Retina (tissue), 1 donor: ENCODE measurements around the gene CLEC2D.
"Not testable (repeated sequence)": the region's sequence is repeated elsewhere in the genome, so short reads cannot be mapped to it uniquely, and the experiment has no call there.

Source experiments
- DNase-seq: peaks from one replicate; pipeline ENCODE4 v3.0.0-alpha.2; 2016

The CLEC2D gene

DNA sequence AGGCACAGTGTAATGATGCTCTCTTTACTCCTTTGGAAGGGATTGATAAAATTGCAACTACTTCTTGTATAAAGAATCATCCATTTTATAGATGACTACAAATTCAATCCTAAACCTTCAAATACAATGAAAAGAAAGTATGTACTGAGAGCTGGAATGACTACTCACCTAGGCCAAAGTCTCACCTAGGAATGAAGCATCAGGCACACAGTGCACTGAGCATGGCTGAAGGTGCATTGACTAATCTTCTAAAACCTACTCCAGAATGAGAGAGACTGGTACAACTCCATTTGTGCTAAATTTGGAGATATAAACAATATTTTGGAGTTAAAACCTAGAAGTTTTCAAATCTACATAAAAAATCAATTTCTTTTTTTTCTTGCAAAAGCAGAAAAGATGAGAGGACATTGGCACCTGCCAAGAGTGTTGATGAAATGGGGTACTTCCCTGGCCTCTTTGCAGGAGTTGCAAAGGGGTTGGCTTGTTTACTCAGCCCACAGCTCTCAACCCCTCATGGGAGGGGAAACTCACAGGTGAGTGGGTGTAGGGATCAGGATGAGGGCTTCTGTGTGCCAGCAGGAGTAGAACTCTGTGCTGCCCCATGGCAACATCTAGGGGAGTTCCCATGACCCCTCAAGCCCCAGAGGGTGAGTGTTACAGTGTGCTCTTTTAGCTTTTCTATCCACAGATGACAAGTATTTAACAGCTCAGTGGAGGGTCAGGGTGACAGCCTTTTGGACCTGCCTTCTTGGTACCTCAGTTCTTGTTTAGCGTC is 32.1 kb downstream of the CLEC2D start:
- no peak for DNase-seq

DNA sequence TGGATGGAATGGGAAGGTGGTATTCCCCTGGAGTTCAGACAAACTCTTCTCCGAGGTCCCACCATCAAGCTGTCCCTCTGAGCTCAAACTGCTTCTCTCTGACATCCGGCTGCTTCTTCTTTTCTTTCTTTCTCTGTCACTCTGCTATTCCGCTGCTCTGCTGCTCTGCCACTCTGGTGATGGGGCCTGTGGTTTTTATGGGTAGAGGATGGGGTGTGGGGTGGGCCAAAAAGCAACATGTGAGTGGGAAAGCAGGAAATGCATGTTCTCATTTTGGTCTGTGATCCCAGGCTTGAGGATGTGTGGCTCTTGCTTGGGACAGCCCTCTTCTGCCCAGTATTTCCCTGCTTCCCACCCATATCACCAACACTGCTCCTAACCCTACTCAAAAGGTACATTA is 32.7 kb downstream of the CLEC2D start:
- no peak for DNase-seq

DNA sequence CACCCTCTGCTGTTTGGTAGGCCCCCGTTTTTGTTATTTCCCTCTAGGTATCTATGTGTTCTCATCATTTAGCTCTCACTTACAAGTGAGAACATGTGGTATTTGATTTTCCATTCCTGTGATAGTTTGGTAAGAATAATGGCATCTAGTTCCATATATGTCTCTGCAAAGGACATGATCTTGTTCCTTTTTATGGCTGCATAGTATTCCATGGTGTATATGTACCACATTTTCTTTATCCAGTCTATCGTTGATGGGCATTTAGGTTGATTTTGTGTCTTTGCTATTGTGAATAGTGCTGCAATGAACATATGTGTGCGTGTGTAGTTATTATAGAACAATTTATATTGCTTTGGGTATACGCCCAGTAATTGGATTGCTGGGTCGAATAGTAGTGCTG is 35.0 kb downstream of the CLEC2D start:
- DNase-seq: not testable (repeated sequence)

DNA sequence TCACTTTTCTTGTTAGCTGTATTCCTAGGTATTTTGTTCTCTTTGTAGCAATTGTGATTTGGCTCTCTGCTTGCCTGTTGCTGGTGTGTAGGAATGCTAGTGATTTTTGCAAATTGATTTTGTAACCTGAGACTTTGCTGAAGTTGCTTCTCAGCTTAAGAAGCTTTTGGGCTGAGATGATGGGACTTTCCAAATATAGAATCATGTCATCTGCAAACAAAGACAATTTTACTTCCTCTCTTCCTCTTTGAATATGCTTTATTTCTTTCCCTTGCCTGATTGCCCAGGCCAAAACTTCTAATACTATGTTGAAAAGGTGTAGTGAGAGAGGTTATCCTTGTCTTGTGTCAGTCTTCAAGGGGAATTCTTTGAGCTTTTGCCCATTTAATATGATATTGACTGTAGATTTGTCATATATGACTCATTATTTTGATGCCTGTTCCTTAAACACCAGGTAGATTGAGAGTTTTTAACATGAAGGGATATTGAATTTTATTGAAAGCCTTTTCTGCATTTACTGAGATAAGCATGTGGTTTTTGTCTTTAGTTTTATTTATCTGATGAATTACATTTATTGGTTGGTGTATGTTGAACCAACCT is 36.7 kb downstream of the CLEC2D start:
- no peak for DNase-seq

DNA sequence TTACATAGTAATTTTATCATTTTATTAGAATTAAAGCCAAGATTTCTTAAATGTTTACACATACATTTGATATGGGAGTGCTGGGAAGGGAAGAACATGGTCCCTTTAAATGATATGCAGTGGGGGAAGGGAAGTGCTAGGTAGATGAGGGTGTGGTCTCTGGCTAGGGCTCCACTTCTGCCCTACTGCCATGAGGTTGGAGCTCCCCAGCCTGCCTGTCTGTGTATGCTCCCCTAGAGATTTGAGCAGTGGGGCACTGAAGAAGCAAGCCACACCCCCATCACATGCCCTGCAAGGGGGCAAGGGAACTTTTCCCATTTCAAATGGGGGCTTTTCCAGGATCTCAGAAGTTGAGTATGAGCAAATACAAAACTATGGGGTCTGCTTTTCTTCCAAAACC is 37.8 kb downstream of the CLEC2D start:
- no peak for DNase-seq

DNA sequence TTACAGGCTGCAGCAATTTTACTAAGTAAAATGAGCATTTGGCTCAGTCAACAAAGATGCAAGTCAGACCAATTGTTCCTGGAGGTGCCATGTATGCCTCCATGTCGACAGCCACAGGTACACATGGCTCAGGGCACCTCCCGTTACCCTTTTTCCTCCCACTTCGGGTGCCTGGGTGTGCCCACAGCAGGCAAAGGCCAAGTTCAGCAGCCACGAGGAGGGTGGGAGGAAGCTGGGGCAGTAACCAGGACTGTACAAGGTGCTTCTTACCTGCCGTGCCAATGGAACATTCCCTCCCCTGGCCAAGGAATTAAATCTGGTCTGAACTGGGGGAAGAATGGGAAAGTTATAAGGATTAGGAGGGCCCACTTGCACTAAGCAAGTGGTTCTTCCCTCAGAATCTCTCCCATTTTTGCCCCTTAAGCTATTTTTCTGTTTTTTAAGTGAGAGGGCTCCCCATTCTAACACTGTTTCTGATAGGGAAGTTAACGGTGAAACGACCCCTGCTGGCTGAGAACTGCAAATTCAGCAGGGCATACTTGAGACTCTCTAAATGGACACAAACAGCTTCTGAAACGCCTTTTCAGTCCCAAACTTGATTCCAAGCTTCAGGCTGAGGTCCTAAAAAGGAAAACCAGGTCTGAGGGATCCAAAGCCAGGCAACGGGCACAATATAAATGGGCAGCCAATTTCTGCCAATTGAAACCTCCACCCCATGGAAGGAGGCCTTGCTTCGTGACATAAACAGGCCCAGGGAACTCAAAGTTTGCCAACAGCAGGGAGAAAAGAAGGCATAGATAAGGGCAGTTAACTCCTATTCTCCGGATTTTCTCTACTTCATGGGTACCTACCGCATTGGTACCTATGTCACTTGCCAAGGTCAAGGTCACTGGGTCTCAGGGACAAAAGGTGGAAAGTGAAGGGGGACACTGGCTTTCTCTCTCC is 38.6 kb downstream of the CLEC2D start:
- DNase-seq: peak; percentile 45

DNA sequence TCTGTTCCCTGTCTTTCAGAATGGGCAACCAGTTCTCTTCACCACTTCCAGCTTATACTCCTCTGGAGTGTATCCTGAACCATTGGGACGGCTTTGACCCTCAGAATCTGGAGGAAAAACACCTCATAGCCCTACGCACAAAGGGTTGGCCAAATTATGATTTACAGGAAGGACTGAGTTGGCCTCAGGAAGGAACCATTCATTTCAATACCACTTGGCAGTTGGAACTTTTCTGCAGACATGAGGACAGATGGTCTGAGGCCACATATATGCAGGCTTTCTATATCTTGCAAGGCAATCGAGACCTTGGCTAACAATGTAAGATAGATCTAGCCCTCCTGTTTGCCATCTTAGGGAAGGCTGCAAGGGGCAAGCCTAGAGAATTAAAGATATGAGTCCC is 39.3 kb downstream of the CLEC2D start:
- no peak for DNase-seq

DNA sequence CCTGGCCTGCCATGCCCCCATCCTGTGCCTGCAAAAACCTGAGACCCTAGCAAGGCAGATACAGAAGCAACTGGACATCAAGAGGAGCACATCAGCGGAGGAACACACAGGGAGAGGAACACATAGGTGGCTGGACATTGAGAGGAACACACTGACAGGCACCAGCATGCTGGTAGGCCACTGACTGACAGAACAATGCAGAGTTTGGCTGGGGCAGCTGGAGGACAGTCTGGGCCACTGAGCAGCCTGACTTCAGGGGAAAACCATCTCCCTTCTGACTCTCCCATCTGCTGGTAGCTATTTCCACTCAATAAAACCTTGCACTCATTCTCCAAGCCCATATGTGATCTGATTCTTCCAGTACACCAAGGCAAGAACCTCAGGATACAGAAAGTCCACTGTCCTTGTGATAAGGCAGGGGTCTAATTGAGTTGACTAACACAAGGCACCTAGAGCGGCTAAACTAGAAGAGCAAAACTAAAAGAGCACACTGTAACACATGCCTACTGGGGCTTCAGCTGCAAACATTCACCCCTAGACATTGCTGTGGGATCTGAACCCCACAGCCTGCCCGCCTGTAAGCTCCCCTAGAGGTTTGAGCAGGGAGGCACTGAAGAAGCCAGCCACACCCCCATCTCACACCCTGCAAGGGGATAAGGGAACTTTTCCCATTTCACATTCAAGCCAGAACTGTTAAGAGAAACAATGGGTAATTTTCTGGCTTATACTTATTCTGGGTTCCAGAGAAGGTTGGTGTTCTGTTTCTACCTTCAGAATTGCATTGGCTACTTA is 41.3 kb downstream of the CLEC2D start:
- no peak for DNase-seq

DNA sequence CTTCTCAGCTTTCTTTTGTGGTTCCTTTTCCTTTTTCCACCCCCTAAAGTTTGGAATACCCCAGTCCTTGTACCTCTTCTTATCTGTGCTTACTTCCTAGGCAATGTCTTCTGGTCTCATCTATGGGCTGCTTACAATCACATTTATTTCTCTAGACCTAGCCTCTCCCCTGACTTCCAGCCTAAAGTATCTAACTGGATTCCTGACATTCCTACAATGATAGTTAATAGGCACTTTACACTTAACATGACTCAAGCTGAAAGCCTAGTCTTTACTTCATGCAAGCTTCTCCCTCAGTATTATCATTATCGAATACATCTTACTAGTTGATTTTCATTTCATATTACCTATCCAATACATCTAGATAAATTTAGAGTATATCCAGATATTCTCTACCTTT is 42.2 kb downstream of the CLEC2D start:
- no peak for DNase-seq

DNA sequence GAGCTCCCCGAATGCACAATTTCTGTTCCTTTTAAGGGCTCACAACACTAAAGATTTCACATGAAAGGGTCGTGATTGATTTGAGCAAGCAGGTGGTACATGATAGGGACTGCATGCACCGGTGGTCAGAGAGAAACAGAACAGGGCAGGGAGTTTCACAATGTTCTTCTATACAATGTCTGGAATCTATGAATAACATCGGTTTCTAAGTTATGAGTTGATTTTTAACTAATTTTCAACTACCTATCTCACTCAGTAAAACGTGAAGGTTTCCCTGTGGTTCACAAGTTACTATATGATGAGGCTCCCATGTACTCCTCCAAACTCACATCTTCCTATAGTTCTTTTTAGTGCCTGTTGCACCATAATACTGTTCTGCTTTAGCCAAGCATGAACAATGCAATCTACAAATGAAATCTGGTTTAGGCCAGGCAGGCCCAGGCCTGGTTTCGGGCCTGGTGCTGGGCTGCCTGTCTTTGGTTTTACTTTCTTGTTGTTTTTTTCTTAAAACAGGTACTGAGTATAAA is 43.6 kb downstream of the CLEC2D start:
- not testable (repeated sequence) for DNase-seq

DNA sequence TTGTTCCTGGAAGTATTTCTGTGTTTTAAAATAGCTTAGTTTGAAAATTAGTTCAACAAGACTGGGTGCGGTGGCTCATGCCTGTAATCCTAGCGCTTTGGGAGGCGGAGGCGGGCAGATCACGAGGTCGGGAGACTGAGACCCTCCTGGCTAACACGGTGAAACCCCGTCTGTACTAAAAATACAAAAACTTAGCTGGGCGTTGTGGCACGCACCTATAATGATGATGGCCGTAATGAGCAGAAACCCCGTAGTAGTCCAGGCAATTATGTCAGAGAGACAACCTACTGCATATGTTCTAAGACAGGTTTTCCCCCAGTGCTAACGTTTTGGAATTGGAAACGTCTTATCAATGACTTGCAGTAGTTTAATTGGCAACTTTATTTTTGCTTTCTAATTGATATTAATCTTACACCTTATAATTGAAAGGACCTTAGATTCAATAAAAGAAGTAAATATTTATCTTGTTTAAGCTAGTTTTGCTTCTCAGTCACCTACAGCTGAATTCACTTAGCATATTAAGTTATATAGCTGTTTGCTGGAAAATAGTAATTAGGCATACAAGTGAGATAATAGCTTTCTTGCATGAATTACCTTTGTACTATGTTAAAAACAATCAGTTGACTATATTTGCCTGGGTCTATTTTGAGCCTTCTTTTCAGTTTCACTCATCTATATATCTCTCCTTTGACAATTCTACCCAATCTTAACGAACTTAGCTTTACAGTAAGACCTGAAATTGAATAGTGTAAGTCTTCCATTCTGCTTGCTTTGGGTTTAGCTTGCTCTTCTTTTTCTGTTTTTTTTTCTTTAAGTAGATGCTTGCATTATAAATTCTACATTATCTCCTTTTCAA is 47.8 kb downstream of the CLEC2D start:
- no peak for DNase-seq

DNA sequence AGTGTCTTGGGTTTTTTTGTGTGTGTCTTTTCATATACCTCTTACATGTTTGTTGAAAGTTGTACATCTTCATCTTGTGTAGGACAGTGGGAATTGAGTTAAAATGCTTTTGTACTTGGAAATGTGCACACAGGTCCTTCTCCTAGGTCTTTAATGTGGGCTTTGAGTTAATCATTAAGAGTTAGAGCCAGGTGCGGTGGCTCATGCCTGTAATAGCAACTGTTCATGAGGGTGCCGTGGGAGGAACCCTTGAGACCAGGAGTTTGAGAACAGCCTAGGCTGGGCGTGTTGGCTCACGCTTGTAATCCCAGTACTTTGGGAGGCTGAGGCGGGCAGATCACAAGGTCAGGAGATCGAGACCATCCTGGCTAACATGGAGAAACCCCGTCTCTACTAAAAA is 49.5 kb downstream of the CLEC2D start:
- DNase-seq: no peak

DNA sequence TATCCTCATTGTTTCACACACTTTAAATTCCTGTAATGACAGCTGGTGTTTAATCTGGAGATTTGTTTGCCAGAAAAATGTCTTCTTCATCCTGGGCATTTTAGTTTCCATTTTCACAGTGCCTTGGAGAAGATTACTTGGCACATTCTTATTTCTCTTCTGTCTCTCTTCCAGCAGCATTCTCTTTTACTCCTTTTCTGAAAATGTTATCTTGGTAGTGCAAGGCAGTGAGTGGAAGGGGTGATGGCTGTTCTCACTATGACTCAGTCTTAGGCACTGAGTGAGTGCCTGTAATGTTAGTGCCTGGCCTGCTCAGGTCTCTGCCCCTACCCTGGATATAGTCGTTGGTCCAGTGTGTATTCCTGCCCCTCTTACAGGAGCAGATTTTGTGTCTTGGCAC is 50.3 kb downstream of the CLEC2D start:
- DNase-seq: no peak

DNA sequence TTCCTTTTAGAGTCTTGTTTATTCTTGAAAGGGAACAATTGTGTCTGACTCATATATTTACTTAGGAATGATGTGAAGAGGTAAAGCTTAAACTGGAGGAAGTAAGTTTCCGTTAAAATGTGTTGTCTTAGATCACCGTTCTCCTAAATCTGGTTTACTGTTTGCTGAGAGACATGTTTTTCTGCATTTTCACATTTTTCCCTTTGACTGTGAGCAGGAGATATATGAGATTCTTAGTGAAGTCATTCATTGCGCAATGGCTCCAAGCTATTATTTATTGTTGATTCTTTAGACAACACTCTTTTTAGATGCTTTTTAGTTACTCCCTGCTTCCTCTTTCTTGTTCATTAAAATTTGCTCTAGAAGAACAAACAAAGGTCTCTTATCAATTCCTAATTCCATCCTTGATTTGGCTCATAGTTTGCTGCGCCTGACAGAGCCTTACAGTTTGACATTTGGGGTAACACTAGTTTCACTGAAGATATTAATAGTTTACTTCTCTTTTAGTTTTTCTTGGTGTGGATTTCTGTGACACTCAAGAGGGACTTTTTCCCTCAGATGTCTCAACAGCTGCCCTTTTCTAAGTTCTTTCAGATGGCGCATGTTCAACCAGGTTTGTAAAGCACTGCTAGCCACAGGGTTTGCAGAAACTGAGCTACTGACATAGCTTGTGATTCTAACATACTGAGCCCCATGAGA is 52.0 kb downstream of the CLEC2D start:
- DNase-seq: no peak

DNA sequence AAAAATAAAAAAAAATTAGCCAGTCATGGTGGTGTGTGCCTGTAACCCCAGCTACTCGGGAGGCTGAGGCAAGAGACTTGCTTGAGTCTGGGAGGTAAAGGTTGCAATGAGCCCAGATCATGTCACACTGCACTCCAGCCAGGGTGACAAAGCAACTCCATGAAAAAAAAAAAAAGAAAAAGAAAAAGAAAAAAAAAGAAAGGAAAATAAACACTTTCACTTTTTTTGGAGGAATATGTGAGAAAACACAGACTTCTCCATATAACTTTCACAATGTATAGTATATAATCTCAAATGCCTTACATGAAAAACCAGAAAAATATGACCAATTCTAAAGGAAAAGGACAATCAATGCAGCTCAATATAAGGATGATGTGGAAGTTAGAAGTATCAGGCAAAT is 54.5 kb downstream of the CLEC2D start:
- no peak for DNase-seq

DNA sequence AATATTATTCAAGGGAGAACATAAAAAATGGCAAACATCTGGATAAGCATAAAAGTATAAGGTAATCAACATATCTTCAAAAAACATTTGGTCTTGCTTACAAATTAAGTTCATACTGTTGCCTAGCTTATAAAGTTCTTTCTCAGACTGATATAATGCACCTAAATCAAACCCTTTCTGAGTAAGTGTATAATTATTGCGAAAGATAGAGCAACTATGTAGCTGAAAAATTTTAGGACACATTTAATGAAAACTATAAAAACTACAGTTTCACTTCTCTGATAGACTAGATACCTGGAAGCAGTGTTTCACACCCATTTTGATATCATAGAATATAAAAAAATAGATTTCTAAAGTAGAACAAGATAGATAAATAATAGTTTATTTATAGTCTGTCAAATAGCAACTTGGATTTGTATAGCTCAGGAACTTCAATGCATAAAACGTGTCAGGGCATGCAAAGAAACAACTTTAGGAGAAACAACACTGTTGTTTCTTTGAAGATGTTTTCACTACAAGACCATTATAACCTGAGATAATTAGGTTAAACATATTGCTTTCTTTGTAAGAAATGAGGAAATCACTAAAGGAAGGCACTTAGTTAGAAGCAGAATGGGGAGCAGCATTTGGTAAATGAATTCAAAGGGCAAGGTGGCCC is 55.8 kb downstream of the CLEC2D start:
- no peak for DNase-seq

DNA sequence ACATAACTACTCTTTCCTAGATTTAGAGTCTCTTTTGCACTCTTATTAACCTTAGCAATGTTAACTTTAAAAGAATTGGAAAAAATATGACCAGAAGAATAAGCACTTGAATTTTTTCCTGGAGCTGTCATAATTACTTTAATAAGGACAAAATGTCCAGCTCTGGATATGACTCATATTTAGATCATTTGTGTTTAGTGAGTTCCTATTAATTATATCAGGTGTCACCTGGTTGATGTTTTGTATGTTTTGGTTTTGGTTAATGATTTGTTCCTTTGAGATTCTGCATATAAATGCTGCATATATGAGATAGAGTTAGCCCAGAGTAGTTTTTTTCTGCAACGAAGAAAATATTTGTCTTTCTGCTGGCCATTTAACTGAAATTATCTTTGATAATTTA is 58.3 kb downstream of the CLEC2D start:
- no peak for DNase-seq

DNA sequence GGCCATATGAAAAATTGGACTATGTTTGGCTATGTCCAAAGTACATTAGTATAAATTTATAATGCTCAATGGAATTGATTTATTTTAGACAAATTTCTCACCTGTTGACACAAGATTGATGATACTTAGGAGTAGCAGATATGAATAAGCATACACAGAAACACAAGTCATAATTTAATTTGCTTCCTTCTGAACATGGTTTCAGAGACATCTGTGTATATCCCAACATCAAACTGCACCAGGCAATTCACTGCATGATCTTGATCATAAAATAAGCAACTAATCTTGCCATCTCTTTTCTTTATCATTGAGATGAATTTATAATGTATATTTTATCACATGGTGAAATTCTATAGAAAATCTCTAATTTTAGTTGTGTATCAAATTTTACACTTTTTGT is 59.6 kb downstream of the CLEC2D start:
- DNase-seq: no peak

DNA sequence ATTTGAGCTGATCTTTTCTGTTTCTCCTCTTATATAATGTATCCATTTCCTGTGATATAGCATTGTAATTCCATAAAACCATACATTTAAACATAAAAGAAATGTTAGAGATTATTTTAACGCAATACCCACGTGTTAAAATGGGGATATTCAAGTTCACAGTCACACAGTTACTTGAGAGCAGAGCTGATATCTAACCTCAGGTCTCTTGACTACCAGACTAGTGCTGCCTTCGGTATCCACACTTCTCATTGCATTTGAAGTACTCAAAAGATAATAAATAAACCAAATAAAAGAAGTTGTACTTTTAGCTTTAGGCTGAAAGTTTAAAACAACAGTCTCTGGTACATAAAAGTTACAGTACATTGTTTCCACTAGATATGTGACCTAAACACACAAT is 60.5 kb downstream of the CLEC2D start:
- DNase-seq: no peak

DNA sequence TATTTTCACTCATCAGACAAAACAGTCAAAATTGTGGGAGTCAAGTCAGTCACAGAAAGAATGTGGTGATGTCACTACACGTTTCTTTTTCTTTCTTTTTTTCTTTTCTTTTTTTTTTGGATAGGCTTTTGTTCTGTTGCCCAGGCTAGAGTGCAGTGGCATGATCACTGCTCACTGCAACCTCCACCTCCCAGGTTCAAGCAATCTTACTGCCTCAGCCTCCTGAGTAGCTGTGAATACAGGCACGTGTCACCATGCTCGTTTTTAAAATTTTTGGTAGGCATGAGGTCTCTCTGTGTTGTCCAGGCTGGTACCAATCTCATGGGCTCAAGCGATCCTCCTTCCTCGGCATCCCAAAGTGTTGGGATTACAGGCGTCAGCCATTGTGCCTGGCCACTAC is 61.1 kb downstream of the CLEC2D start:
- no peak for DNase-seq
